HG03159 (cell line): ENCODE results near the gene SYTL3.
"Not testable (repeated sequence)": the region's sequence is repeated elsewhere in the genome, so short reads cannot be mapped to it uniquely, and the experiment has no call there.

Experiments
- ATAC-seq: cut with Tn5 transposase; IDR thresholded peaks from one replicate; pipeline ENCODE4 v1.9.1; 2021; ENCODE audit warnings: mild to moderate bottlenecking, moderate library complexity; ENCODE audit not compliant: unreplicated experiment

SYTL3 gene

GRCh38 chr6:158686791-158687381, 37.0 kb downstream of the SYTL3 start:
- peak; percentile 86 for ATAC-seq

GRCh38 chr6:158687506-158687905, 37.7 kb downstream of the SYTL3 start:
- no peak for ATAC-seq

GRCh38 chr6:158688860-158689259, 39.0 kb downstream of the SYTL3 start:
- ATAC-seq, result no peak

GRCh38 chr6:158694913-158695312, 45.1 kb downstream of the SYTL3 start:
- no peak for ATAC-seq

- no peak for ATAC-seq
Measured at GRCh38 chr6:158697811-158698210, 48.0 kb downstream of the SYTL3 start.

GRCh38 chr6:158698931-158699330, 49.1 kb downstream of the SYTL3 start:
- no peak for ATAC-seq

GRCh38 chr6:158701268-158701667, 51.4 kb downstream of the SYTL3 start:
- not testable (repeated sequence) for ATAC-seq

- ATAC-seq, result no peak
Measured at GRCh38 chr6:158703111-158703836, 53.4 kb downstream of the SYTL3 start.

- ATAC-seq, result peak; percentile 96
Measured at GRCh38 chr6:158703837-158704822, 54.3 kb downstream of the SYTL3 start.

GRCh38 chr6:158705386-158706126, 55.7 kb downstream of the SYTL3 start:
- no peak for ATAC-seq

GRCh38 chr6:158706369-158706982, 56.6 kb downstream of the SYTL3 start:
- no peak for ATAC-seq

GRCh38 chr6:158707120-158707820, 57.4 kb downstream of the SYTL3 start:
- ATAC-seq, result no peak

- no peak for ATAC-seq
Measured at GRCh38 chr6:158707821-158708195, 58.0 kb downstream of the SYTL3 start.

GRCh38 chr6:158708239-158708638, 58.4 kb downstream of the SYTL3 start:
- no peak for ATAC-seq

- no peak for ATAC-seq
Measured at GRCh38 chr6:158709809-158710208, 60.0 kb downstream of the SYTL3 start.

GRCh38 chr6:158711264-158711663, 61.4 kb downstream of the SYTL3 start:
- ATAC-seq, result no peak

- ATAC-seq, result no peak
Measured at GRCh38 chr6:158713469-158713868, 63.6 kb downstream of the SYTL3 start.

- ATAC-seq, result no peak
Measured at GRCh38 chr6:158714706-158715105, 64.9 kb downstream of the SYTL3 start.
